ENCODE measurements around the gene FOXI1. TPM values are rescaled to one million over a fixed set of nuclear protein-coding genes. Genes with fewer than 3 reads are reported as not detected.
A peak's percentile ranks its signal among the peaks of the same experiment; 100 is the strongest.

Gene FOXI1
- total RNA-seq, 1 donor from 2014 or later = not detected

GRCh38 chr5:170148430-170149205 is 42.9 kb downstream of the FOXI1 start:
- H3K4me3 ChIP-seq (ENCODE audit: low read depth, low read length) = no peak overlapping the region
- no peak for TF ChIP-seq CTCF (conservative IDR thresholded peaks at IDR 0.05; ENCODE audit: low read depth, low read length)
- no peak for DNase-seq (ENCODE audit: low read depth)

GRCh38 chr5:170149206-170149515 is 43.5 kb downstream of the FOXI1 start:
- no peak for DNase-seq (ENCODE audit: low read depth)
- TF ChIP-seq CTCF (conservative IDR thresholded peaks at IDR 0.05; ENCODE audit: low read depth, low read length) = no peak
- H3K4me3 ChIP-seq (ENCODE audit: low read depth, low read length) = no peak overlapping the region

- no peak for TF ChIP-seq CTCF (conservative IDR thresholded peaks at IDR 0.05; ENCODE audit: low read depth, low read length)
- H3K4me3 ChIP-seq (ENCODE audit: low read depth, low read length) = no peak overlapping the region
- no peak for DNase-seq (ENCODE audit: low read depth)
Measured at GRCh38 chr5:170150713-170151096, 45.0 kb downstream of the FOXI1 start.

GRCh38 chr5:170151097-170151831 is 45.6 kb downstream of the FOXI1 start:
- TF ChIP-seq CTCF (conservative IDR thresholded peaks at IDR 0.05; ENCODE audit: low read depth, low read length) = no peak
- H3K4me3 ChIP-seq (ENCODE audit: low read depth, low read length) = no peak overlapping the region
- peak; percentile 65 for DNase-seq (ENCODE audit: low read depth)

- no peak for TF ChIP-seq CTCF (conservative IDR thresholded peaks at IDR 0.05; ENCODE audit: low read depth, low read length)
Measured at GRCh38 chr5:170152767-170153166, 47.1 kb downstream of the FOXI1 start.

GRCh38 chr5:170154297-170154696 is 48.6 kb downstream of the FOXI1 start:
- no peak for TF ChIP-seq CTCF (conservative IDR thresholded peaks at IDR 0.05; ENCODE audit: low read depth, low read length)
- no peak overlapping the region for H3K4me3 ChIP-seq (ENCODE audit: low read depth, low read length)
- DNase-seq (ENCODE audit: low read depth) = no peak

More at GRCh38 chr5:170152767-170153166, 47.1 kb downstream of the FOXI1 start:
- DNase-seq (ENCODE audit: low read depth) = no peak
- no peak overlapping the region for H3K4me3 ChIP-seq (ENCODE audit: low read depth, low read length)
